ENCODE measurements around the gene BORCS5.
"Not testable (repeated sequence)": the region's sequence is repeated elsewhere in the genome, so short reads cannot be mapped to it uniquely, and the experiment has no call there.

Gene BORCS5

DNA sequence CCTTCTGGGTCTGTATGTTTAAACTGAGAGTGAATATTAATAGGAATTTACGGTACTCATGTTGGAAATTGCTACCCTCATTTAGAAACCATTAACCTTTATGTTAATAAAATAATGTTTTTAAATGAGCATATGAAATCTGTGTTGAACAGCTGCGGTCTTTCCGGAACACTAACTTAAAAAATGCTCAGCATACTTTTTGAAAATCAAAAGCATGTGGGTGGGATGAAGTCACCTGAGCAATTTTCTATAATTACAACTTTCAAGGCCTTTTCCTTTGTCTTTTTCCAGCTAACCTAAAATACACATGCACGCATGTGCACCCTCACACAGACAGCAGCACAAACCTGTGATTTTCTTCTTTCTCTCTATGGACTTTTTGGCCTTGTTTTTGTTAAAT lies 39.8 kb downstream of the BORCS5 start:
- DNase-seq, result no peak

- no peak for DNase-seq
Observed at GRCh38 chr12:12397184-12397583, 40.3 kb downstream of the BORCS5 start.

GRCh38 chr12:12398026-12398859 lies 41.4 kb downstream of the BORCS5 start:
- no peak for DNase-seq

- DNase-seq, result no peak
Observed at GRCh38 chr12:12399161-12399560, 42.3 kb downstream of the BORCS5 start.

GRCh38 chr12:12399776-12400305 lies 43.0 kb downstream of the BORCS5 start:
- no peak for DNase-seq

DNA sequence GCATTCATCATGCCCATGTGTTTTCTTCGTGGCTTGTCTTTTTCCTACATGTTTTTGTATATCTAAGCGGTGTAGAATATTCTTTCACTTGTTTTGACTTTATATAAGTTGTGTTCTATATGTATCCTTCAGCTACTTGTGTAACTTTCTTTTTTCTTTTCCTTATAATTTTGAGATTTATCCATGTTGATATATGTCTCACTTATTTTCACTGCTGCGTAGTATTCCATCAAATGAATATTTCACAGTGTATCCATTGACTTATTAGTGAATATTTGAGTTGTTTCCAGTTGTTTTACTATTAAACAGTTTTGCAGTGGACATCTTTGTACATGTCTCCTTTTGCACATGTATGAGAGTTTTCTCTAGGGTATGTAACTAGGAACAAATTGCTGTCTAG lies 43.9 kb downstream of the BORCS5 start:
- no peak for DNase-seq

DNA sequence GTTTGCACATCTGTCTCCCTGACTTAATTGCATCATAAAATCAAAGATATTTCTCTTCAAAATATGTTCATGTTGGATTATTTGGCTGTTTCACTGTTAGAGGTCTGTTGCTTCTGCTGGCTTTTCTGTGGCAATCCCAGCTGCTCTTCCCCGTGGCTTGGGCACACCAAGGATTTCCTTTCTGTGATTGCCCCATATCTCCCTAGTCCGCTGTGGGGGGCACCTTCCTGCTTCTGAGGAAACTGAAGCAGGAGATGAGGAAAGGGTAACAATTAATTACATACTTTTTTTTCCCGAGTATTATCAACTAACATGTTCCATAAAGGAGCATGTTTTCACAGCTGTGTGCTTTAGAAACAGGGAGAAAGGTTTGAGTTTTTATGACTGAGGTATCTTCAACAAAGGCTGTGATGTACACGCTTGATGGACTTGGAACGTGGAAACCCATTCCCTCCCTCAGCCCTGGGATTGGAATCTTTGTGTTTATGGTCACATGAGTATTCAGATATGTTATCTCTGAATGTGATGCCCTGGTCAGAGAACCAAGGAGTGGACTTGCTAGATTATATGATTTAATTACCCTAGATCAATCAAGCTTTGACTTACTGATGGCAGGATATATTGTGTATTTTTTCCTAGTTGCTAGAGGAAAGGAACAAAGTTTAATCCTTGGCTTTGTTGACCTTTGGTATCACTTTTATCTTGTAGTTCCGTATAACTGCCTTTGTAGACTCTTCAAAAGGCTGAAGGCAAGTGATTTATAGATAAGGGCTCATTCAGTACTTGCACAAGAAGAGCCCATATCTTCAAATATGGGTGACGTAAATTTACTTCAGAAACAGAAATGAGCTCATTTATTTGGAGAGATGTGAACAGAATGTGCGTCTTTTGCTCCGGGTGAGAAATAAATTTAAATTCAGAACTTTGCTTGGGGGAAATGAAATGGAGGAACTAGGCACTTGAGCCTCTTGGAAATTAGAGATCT lies 46.7 kb downstream of the BORCS5 start:
- peak; percentile 56 for DNase-seq

DNA sequence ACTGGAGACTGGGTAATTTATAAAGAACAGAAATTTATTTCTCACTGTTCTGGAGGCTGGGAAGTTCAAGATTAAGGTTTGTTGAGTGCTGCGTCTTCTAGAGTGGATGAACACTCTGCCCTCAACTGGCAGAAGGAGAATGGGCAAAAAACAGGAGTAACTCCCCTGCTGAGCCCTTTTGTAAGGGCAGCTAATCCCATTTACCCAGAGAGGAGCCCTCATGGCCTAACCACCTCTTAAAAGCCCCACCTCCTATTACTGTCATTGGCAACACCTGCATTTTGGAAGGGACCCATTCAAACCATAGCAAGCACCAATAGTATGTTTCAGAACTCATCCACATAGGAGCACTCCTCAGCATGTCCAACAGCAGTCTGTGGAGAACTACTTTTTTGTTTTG lies 47.4 kb downstream of the BORCS5 start:
- no peak for DNase-seq

GRCh38 chr12:12405882-12406281 lies 49.0 kb downstream of the BORCS5 start:
- DNase-seq, result no peak

GRCh38 chr12:12406762-12407161 lies 49.9 kb downstream of the BORCS5 start:
- no peak for DNase-seq

- no peak for DNase-seq
Observed at GRCh38 chr12:12408265-12408690, 51.4 kb downstream of the BORCS5 start.

DNA sequence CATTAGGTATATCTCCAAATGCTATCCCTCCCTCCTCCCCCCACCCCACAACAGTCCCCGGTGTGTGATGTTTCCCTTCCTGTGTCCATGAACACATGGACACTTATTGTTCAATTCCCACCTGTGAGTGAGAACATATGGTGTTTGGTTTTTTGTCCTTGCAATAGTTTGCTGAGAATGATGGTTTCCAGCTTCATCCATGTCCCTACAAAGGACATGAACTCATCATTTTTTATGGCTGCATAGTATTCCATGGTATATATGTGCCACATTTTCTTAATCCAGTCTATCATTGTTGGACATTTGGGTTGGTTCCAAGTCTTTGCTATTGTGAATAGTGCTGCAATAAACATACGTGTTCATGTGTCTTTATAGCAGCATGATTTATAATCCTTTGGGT lies 52.5 kb downstream of the BORCS5 start:
- not testable (repeated sequence) for DNase-seq

- no peak for DNase-seq
Observed at GRCh38 chr12:12415886-12416285, 59.0 kb downstream of the BORCS5 start.

GRCh38 chr12:12419165-12419564 lies 62.3 kb downstream of the BORCS5 start:
- not testable (repeated sequence) for DNase-seq

GRCh38 chr12:12423367-12423766 lies 66.5 kb downstream of the BORCS5 start:
- no peak for DNase-seq

DNA sequence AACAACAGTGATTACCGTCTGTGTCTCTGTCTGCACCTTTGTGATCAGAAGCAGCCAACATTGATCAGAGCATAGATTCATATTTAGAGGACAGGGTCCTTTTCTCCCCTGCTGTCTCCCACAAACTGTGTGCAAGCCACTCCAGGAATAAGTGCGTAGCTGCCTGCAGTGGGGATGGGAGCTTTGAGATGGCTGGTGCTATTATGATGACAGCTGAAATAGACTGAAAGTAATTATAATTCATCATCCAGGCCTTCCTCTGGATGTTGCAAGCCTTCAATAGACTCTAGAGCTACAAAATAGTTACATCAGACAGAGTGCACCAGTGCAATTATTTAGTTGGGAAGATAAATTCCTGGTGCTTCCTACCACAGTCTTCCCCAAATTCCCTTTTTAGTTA lies 68.1 kb downstream of the BORCS5 start:
- no peak for DNase-seq

DNA sequence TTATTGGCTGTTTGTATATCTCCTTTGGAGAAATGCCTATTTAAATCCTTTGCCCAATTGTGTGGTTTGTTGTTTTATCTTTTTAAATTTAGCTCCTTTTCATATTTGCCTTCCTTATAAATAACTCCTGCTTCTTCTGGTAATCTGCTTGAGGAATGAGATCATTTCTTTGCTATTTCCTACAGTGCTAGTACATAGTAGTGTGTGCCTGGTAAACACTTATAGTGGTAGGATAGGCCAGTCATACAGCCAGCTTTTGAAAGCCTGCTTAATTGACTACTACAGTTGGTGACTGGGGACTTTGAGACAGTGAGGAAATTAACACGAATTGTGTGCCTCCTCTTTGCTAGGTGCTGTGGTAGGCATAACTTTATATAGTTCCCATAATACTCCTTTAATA lies 68.7 kb downstream of the BORCS5 start:
- no peak for DNase-seq

DNA sequence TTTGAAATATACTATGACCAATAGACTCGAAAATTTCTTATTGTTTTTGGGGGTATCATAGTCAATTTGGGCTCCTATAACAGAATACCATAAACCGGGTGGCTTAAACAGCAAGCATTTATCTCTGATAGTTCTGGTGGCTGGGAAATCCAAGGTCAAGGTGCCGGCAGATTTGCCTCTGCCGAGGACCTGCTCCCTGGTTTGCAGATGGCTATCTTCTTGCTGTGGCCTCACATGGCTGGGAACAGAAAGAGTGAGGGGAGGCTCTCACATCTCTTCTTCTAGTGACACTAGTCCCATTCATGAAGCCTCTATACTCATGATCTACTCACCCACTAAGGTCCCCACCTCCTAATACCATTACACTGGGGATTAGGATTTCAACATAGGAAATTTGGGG lies 70.7 kb downstream of the BORCS5 start:
- no peak for DNase-seq

GRCh38 chr12:12428047-12428446 lies 71.2 kb downstream of the BORCS5 start:
- no peak for DNase-seq

GRCh38 chr12:12428961-12429657 lies 72.2 kb downstream of the BORCS5 start:
- no peak for DNase-seq

GRCh38 chr12:12432364-12432763 lies 75.5 kb downstream of the BORCS5 start:
- no peak for DNase-seq

- no peak for DNase-seq
Observed at GRCh38 chr12:12433203-12433731, 76.4 kb downstream of the BORCS5 start.

All from GF-D8 (cell line).